C4-2B (cell line): ENCODE measurements around the gene MGMT.

ENCODE experiments used
- CTCF ChIP-seq: fragments of 450-650 bp; conservative IDR thresholded peaks from 2 replicates; pipeline ENCODE4 v1.5.1; 2017; ENCODE audit warnings: mild to moderate bottlenecking
- ZFX ChIP-seq: fragments of 450-650 bp; IDR thresholded peaks from 2 replicates; pipeline ENCODE4 v1.6.1; 2017

- TF ChIP-seq CTCF (no peak), ZFX (no peak)
These were observed 185.6 kb downstream of the MGMT start for GRCh38 chr10:129652521-129653201.
